Skeletal muscle satellite cell (primary cell): ENCODE measurements around the gene CHPF2. TPM values are rescaled to one million over a fixed set of nuclear protein-coding genes. Genes with fewer than 3 reads are reported as not detected.

ENCODE experiments used
- H3K27me3 ChIP-seq: 2 replicates; pipeline ENCODE4 v1.7.0; 2013; ENCODE audit warnings: low read length; ENCODE audit not compliant: control insufficient read depth, insufficient read depth
- H3K36me3 ChIP-seq: 2 replicates; pipeline ENCODE4 v1.7.0; 2013; ENCODE audit warnings: mild to moderate bottlenecking, control low read depth, low read length; ENCODE audit not compliant: insufficient read depth
- H3K4me1 ChIP-seq: 2 replicates; pipeline ENCODE4 v1.7.0; 2013; ENCODE audit warnings: low read length; ENCODE audit not compliant: control insufficient read depth, insufficient read depth
- H3K4me2 ChIP-seq: 2 replicates; pipeline ENCODE4 v1.7.0; 2013; ENCODE audit warnings: mild to moderate bottlenecking, low read length
- H3K4me3 ChIP-seq: 2 replicates; pipeline ENCODE4 v1.7.0; 2013; ENCODE audit warnings: low read length
- H3K9ac ChIP-seq: 2 replicates; pipeline ENCODE4 v1.7.0; 2013; ENCODE audit warnings: mild to moderate bottlenecking, low read depth, low read length, moderate library complexity
- H3K9me3 ChIP-seq: replicated peaks from 2 replicates; pipeline ENCODE4 v1.7.0; 2013; ENCODE audit warnings: mild to moderate bottlenecking, control low read depth, low read length
- total RNA-seq: library from RNA; depleted of rRNA; stranded (reverse); fragments of >200 nt; gene quantifications from 2 replicates; pipeline ENCODE4 v1.2.3, GENCODE V29; 2012; rRNA removed

CHPF2 gene, protein sequence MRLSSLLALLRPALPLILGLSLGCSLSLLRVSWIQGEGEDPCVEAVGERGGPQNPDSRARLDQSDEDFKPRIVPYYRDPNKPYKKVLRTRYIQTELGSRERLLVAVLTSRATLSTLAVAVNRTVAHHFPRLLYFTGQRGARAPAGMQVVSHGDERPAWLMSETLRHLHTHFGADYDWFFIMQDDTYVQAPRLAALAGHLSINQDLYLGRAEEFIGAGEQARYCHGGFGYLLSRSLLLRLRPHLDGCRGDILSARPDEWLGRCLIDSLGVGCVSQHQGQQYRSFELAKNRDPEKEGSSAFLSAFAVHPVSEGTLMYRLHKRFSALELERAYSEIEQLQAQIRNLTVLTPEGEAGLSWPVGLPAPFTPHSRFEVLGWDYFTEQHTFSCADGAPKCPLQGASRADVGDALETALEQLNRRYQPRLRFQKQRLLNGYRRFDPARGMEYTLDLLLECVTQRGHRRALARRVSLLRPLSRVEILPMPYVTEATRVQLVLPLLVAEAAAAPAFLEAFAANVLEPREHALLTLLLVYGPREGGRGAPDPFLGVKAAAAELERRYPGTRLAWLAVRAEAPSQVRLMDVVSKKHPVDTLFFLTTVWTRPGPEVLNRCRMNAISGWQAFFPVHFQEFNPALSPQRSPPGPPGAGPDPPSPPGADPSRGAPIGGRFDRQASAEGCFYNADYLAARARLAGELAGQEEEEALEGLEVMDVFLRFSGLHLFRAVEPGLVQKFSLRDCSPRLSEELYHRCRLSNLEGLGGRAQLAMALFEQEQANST
- total RNA-seq = 64.9 and 65.4 TPM in 2 replicates

DNA sequence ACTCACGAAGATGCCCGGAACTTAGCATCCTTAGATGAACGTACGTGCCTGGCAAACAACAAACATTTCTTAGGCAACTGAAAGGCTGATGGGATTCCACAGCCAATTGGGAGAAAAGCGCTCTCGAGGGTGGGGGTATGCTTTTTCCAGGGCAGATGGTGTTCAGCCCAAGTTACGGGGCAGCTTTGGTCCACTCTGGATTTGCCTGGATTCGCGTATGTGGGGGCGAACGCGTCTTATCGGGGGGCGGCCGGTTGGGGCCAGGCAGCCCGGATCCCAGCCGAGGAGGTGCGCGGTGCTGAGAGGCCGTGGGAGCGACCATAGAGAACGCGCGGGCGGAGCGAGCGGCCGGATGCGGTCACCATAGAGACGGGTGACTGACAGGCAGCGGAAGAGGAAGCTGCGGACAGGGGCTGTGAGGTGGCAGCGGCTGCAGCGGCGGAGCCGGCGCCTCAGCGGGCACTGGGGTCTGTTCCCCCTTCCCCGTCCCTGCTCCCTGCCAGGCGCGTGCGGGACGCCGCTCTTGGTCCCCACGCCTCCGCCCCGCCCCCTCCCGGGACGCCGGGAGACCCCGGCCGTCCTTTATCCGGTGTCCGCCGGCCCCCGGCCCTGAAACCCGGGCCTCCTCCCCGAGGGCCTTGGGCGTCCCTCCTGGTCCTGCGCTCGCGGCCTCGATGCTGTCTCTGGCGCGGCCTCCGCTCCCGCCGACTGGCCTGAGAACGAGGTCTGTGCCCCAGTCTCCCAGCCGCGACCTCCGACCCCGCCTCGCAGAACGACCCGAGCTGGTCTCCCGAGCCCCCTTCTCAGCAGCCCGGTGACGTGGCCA lies at the start of gene CHPF2:
CHPF2 (plus strand) TSS at position 393 of the 826 bp plus-strand sequence. CDS start 1,529 bp downstream, outside the sequence.
- Histone ChIP-seq H3K9me3 (no peaks in the 10 kb centered on the region), H3K4me3 (peak within 1 kb of the TSS; percentile 94), H3K4me2 (peak within 1 kb of the TSS; percentile 98), H3K27me3 (no peaks in the 10 kb centered on the region), H3K36me3 (peaks cover 38% of the 10 kb centered on the region), H3K9ac (peak within 1 kb of the TSS; percentile 97), H3K4me1 (peaks cover 26% of the 10 kb centered on the region)

DNA sequence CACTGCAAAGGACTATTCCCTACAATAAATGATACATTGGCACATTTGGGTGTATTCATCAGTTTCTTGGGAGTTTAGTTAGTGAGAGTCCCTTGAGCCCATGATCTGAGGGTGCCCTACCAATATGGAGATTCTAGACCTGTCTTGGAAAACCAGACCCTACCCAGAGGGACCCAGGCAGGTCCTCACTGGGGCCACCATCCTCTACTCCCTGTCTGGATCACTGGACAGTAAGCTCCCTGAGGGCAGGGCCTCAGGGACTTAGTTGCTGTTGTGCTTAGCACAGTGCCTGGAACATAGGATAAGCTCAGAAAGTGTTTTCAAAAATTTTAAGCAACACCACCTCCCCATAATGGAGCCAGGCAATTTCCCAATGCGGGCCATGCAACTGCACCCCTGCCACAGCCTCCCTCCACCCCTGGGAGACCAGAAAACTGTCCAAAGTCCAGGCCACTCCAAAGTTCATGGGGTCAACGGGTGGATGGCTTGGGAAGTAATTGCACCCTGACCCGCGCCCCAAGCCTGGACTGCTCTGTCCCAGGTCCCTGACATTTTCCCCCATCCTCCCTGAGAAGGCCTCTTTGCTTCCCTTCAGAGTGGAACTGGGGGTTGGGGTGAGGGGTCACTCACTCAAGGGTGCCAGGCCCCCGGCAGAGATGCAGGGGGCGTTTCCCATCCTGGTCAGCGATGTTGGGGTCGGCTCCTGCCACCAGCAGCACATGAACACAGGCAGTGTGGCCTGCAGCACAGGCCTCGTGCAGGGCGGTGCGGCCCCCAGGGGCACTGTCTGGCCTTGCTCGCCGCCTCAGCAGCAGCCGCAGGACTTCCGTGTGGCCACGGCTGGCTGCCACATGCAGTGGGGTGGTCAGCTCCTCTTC lies 46.3 kb upstream of the CHPF2 start:
- no peak overlapping the region for H3K9ac ChIP-seq
- H3K27me3 ChIP-seq = peaks cover 68% of the 10 kb centered on the region
- H3K4me2 ChIP-seq = no peak overlapping the region
- H3K36me3 ChIP-seq = no peaks in the 10 kb centered on the region
- no peaks in the 10 kb centered on the region for H3K4me1 ChIP-seq
- no peak overlapping the region for H3K4me3 ChIP-seq
- no peaks in the 10 kb centered on the region for H3K9me3 ChIP-seq

DNA sequence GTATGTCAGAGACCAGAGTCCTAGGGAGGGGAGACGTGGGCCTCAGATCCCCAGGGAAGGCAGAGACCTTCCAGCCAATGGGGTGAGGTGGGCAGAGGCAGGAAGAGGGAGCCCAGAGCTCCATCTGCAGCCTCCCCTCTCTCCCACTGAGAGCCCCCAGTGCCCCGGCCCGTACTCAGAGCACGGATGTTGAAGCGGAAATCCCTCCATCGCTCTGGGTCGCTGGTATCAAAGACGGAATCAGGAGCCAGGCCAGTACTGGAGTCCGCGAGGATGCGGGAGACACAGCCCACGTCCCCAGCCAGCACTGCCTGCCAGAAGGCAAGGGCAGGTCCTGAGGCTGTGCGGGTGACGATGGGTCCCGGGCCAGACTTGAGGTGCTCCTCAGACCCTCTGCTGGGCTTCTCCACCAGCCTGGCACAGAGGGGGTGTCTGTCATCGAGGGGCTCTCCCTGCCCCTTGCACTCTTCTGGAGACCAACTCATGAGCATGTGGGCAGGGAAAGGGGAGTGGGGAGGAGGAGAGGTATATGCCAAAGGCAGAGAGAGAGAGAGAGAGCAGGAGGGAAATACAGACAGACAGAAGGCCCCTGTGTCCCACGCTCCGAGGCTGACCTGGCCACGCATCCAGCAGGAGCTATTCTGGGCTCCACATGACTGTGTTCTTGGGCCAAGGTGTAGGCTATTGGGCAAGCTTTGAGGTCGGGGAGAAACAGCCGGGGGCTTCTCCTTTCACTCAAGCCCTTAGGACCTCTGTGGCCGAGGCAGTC lies 45.5 kb upstream of the CHPF2 start, which contains the start of gene ASB10:
ASB10 (minus strand) TSS at position 611 of the 769 bp plus-strand sequence; CDS start at position 491, 120 bp downstream.
- Histone ChIP-seq H3K4me2 (no peak within 1 kb of the TSS), H3K27me3 (peaks cover 69% of the 10 kb centered on the region), H3K36me3 (no peaks in the 10 kb centered on the region), H3K4me3 (no peak within 1 kb of the TSS), H3K9me3 (no peaks in the 10 kb centered on the region), H3K4me1 (no peaks in the 10 kb centered on the region), H3K9ac (no peak within 1 kb of the TSS)

DNA sequence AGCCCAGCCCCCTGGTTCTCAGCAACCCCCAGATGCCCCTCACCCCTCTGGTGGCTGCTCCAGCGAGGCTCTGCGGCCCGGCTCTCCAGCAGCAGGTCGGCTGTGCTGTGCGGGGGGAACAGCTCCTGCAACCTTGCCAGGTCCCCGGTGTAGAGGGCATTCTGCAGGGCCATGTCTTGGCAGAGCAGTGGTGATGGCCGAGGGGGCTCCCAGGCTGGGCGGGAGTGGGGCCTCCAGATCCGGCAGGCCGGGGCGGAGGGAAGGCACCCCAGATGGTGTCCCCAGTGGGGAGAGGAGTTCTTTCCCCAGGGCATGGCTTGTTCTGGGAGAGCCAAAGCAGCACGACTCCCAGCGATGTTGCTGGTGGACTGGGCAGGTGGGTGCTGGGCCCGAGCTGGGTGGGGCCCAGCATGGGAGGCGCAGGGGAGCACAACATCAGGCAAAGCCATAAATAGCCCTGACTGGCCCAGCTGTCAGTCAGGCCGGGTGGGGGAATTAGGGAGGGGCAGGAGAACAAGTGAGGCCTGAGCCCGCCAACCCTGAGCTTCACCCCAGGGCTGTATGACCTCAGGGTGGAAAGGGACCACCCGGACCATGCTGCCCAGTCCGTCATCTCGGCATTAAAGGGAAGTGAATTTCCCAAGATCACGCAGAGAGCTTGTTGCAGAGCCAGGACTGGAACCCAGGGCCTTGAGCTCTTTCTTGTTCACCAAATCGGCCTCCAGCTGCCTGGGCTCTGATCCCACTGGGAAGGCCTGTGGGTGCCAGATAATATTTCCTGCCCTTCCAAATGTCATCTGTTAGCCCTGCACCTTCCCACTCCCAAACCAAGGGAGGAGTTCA lies 44.7 kb upstream of the CHPF2 start:
- H3K9me3 ChIP-seq = no peaks in the 10 kb centered on the region
- no peaks in the 10 kb centered on the region for H3K4me1 ChIP-seq
- no peak overlapping the region for H3K4me3 ChIP-seq
- no peak overlapping the region for H3K9ac ChIP-seq
- H3K27me3 ChIP-seq = peaks cover 64% of the 10 kb centered on the region
- H3K36me3 ChIP-seq = no peaks in the 10 kb centered on the region
- no peak overlapping the region for H3K4me2 ChIP-seq

DNA sequence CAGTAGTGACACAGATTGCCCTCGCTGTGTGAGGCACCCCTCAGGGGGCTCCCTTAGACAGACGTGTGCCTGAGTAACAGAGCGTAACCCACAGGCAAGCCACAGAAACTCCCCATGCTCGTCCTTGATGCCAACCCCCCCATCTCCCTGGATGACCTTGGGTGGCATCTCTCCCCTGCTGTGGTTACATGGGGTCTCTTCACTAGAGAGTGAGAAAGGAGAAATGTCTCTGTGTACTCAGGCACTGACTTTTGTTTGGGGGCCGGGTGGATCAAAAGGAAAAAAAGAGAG lies 44.1 kb upstream of the CHPF2 start:
- Histone ChIP-seq H3K4me1 (no peaks in the 10 kb centered on the region), H3K4me2 (no peak overlapping the region), H3K27me3 (peaks cover 63% of the 10 kb centered on the region), H3K9ac (no peak overlapping the region), H3K4me3 (no peak overlapping the region), H3K9me3 (no peaks in the 10 kb centered on the region), H3K36me3 (no peaks in the 10 kb centered on the region)

DNA sequence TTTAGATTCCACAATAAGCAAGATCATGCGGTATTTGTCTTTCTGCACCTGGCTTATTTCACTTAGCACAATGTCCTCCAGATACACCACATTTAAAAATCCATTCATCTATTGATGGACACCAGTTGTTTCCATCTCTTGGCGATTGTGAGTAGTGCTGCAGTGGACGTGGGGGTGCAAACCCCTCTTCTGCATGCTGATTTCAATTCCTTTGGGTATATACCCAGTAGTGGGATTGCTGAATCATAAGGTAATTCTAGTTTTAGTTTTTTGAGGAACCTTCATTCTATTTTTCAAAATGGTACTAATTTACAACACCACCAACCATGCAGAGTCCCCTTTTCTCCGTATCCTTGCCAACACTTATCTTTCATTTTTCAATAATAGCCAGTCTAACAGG lies 43.2 kb upstream of the CHPF2 start:
- H3K4me3 ChIP-seq = no peak overlapping the region
- H3K27me3 ChIP-seq = peaks cover 68% of the 10 kb centered on the region
- no peak overlapping the region for H3K9ac ChIP-seq
- H3K9me3 ChIP-seq = no peaks in the 10 kb centered on the region
- H3K36me3 ChIP-seq = no peaks in the 10 kb centered on the region
- no peaks in the 10 kb centered on the region for H3K4me1 ChIP-seq
- no peak overlapping the region for H3K4me2 ChIP-seq

DNA sequence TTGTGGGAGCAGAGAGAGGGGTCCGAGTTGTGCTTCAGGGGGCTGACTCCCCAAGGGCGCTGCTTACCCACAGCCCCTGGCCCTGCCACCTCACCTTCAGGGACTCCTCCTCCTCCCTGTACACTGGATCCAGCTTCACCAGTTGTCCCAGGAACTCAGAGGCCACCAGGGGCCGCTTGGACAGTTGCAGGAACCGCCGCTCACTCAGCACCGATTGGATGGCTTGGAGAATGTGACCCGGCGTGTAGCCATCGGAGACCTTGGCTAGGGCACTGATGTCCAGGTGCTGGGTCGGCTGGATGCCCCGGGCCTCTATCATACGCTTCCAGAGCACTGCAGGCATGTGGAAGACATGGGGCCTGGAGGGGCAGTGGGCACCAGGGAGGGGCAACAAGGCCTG lies 40.7 kb upstream of the CHPF2 start:
- no peaks in the 10 kb centered on the region for H3K36me3 ChIP-seq
- H3K4me2 ChIP-seq = no peak overlapping the region
- H3K9ac ChIP-seq = no peak overlapping the region
- no peaks in the 10 kb centered on the region for H3K9me3 ChIP-seq
- no peaks in the 10 kb centered on the region for H3K4me1 ChIP-seq
- no peak overlapping the region for H3K4me3 ChIP-seq
- H3K27me3 ChIP-seq = peaks cover 90% of the 10 kb centered on the region

DNA sequence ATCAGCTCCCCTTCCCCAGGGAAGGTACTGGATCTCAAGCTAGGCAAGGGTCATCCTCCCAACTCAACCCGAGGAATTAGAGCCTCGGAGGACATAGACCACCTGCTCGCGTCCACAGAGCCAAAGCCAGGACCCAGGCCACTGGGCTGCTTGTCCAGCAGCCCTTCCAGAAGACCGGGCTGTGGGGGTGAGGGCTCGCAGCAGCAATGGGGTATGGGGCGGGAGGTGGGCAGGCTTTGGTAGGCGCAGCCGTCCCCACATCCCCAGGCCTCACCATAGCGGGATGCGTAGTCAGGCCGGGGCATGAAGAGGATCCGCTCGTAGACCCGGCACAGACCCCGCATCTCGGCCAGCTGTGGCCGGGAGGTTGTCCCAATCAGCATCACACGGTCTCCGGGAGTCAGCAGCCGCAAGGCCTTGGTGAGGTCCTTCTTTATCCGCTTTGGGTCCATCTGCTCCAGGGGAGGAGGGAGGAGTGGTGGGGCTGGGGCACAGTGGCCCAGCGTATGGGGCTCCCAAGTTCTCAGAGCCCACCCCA lies 40.2 kb upstream of the CHPF2 start:
- Histone ChIP-seq H3K4me3 (no peak overlapping the region), H3K9ac (no peak overlapping the region), H3K9me3 (no peaks in the 10 kb centered on the region), H3K4me1 (no peaks in the 10 kb centered on the region), H3K36me3 (no peaks in the 10 kb centered on the region), H3K4me2 (no peak overlapping the region), H3K27me3 (peaks cover 90% of the 10 kb centered on the region)

DNA sequence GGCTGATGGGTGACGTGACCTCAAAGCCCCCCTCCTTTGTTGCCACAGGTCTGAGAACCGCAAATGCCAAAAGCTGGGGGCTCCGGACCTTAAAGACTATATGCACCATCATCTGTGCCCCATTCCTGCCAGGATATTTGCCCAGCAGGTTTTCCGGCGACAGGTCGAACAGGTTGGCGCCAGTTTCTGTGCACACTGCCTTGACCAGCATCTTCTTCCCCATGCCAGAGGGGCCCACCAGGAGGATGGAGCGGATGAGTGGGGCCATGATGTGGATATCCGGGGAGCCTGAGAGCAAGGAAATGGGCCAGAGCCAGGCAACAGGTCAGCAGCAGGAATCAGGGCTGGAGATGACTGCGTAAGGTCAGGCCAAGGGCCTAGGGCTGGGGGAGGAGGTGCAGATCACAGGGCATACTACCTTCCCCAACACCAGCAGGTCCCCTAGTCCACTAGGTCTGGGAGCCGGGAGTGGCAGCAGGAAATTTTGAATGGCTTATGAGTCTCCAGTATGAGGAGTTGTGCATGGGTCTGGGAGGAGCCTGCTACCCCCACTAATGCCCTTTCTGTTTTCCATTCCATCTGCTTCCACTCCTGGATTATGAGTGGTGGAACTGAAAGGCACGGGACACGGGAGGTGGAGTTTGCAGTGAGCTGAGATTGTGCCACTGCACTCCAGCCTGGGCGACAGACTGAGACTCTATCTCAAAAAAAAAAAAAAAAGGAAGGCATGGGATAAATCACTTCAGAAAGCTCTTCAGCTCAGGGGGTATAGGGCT lies 38.9 kb upstream of the CHPF2 start:
- H3K9me3 ChIP-seq = no peaks in the 10 kb centered on the region
- H3K4me2 ChIP-seq = no peak overlapping the region
- no peak overlapping the region for H3K4me3 ChIP-seq
- peaks cover 89% of the 10 kb centered on the region for H3K27me3 ChIP-seq
- H3K9ac ChIP-seq = no peak overlapping the region
- H3K4me1 ChIP-seq = no peaks in the 10 kb centered on the region
- no peaks in the 10 kb centered on the region for H3K36me3 ChIP-seq
